K562 (cell line): Measurements from ENCODE around the gene ADAR. TPM values are rescaled to one million over a fixed set of nuclear protein-coding genes. Genes with fewer than 3 reads are reported as not detected.

Source experiments
- AFF1 ChIP-seq, 2 experiments: fragments of 450-650 bp; IDR thresholded peaks; 2 replicates each; pipeline ENCODE4 v1.6.1; 2018; ENCODE audit warnings: mild to moderate bottlenecking in 2 of 2, low read depth in 1 of 2; ENCODE audit not compliant: partially characterized antibody in 2 of 2
- CTBP1 ChIP-seq: fragments of 450-650 bp; IDR thresholded peaks from 2 replicates; pipeline ENCODE4 v1.6.1; 2016; ENCODE audit warnings: borderline replicate concordance
- CXXC5 ChIP-seq: fragments of 250-450 bp; sonication (Bioruptor Pico); IDR thresholded peaks from 2 replicates; pipeline ENCODE4 v1.8.0; 2022; ENCODE audit warnings: inconsistent platforms, mild to moderate bottlenecking, moderate library complexity
- HMGXB4 ChIP-seq: sonication (generic); formaldehyde crosslinking; IDR thresholded peaks from 2 replicates; pipeline ENCODE4 v1.8.1; 2023; ENCODE audit warnings: mild to moderate bottlenecking, missing genetic modification reagents
- MNT ChIP-seq, 2 experiments: fragments of 450-650 bp; conservative IDR thresholded peaks; 2 replicates each; pipeline ENCODE4 v1.6.1; 2017; ENCODE audit warnings: mild to moderate bottlenecking in 2 of 2, moderate library complexity in 2 of 2
- MTA2 ChIP-seq: fragments of 450-650 bp; IDR thresholded peaks from 2 replicates; pipeline ENCODE4 v1.6.1; 2016; ENCODE audit warnings: low read depth
- NR0B1 ChIP-seq: fragments of 450-650 bp; IDR thresholded peaks from one replicate; pipeline ENCODE4 v1.6.1; 2018; ENCODE audit warnings: mild to moderate bottlenecking, moderate library complexity; ENCODE audit not compliant: partially characterized antibody
- NR3C1 ChIP-seq: sonication (generic); formaldehyde crosslinking; IDR thresholded peaks from 2 replicates; pipeline ENCODE4 v1.8.1; 2022; ENCODE audit warnings: missing genetic modification reagents
- SIRT6 ChIP-seq: IDR thresholded peaks from one replicate; pipeline ENCODE4 v1.6.1; 2012; ENCODE audit warnings: low read depth, mild to moderate bottlenecking, control low read depth, inconsistent platforms, low read length, moderate library complexity
- SMAD4 ChIP-seq: fragments of 250-450 bp; sonication (Bioruptor Pico); conservative IDR thresholded peaks from 2 replicates; pipeline ENCODE4 v1.8.0; 2021; ENCODE audit warnings: inconsistent platforms, mild to moderate bottlenecking, moderate library complexity
- TARDBP ChIP-seq: fragments of 450-650 bp; IDR thresholded peaks from 2 replicates; pipeline ENCODE4 v1.6.1; 2016
- TCFL5 ChIP-seq: fragments of 250-450 bp; sonication (Bioruptor Pico); conservative IDR thresholded peaks from 2 replicates; pipeline ENCODE4 v1.6.1; 2021; ENCODE audit warnings: mild to moderate bottlenecking, moderate library complexity, matching md5 sums
- ZBTB33 ChIP-seq: sonication (generic); formaldehyde crosslinking; IDR thresholded peaks from 2 replicates; pipeline ENCODE4 v1.8.1; 2023; ENCODE audit warnings: mild to moderate bottlenecking, missing genetic modification reagents
- ZFX ChIP-seq: sonication (generic); formaldehyde crosslinking; IDR thresholded peaks from 2 replicates; pipeline ENCODE4 v1.8.0; 2022; ENCODE audit warnings: mild to moderate bottlenecking, missing genetic modification reagents, moderate library complexity
- ZNF41 ChIP-seq: fragments of 250-450 bp; sonication (Bioruptor Pico); conservative IDR thresholded peaks from 2 replicates; pipeline ENCODE4 v1.4.0; 2020; ENCODE audit warnings: mild to moderate bottlenecking
- ZNF561 ChIP-seq: fragments of 450-650 bp; formaldehyde crosslinking; conservative IDR thresholded peaks from 2 replicates; pipeline ENCODE4 v1.4.0; 2020; ENCODE audit warnings: mild to moderate bottlenecking, moderate library complexity
- polyA plus RNA-seq, 8 experiments: library from polyadenylated mRNA; depleted of rRNA in 4 of 8; stranded (reverse) in 5 of 8; unstranded in 3 of 8; fragments of >200 nt; fragmentation: Nextera tagmentation in 2 of 8; fragmentation: Illumina TruSeq in 1 of 8; extraction: Ambion mirVana in 2 of 8; extraction: Trizol in 1 of 8; gene quantifications; 2 replicates each; pipeline versions ENCODE4 v1.2.1 to v1.2.3, GENCODE V29; 2011 to 2014; ENCODE audit warnings: inconsistent platforms in 1 of 8, missing spikeins in 1 of 8
- total RNA-seq, 7 experiments: library from RNA; depleted of rRNA in 6 of 7; stranded (reverse); fragments of >200 nt in 6 of 7; fragmentation: Illumina TruSeq in 2 of 7; extraction: Trizol in 2 of 7; gene quantifications; 2 replicates each; pipeline versions ENCODE4 v1.2.1 to v1.2.3, GENCODE V29; 2011 to 2021; ENCODE audit warnings: low replicate concordance in 1 of 7

ADAR gene
- total and polyA plus RNA-seq, 9 of the 15 experiments (the other 6 are each of a cell fraction or from before 2014, with no cell fraction given): 30.1 to 123 (median 60.2) TPM

GRCh38 chr1:154567386-154568156, 40.4 kb downstream of the ADAR start, which contains the start of gene CHRNB2 (continued):
- TF ChIP-seq HMGXB4 (CRISPR knock-in tag): no peak
- no peak for TF ChIP-seq TCFL5 (CRISPR knock-in tag)
- 0 out of 2 replicates have a peak, but pooled peaks have one; percentile 25 for TF ChIP-seq CTBP1
- no peak for TF ChIP-seq TARDBP
- no peak for TF ChIP-seq ZNF561 (CRISPR knock-in tag)
- no peak for TF ChIP-seq AFF1 (IDR thresholded peaks at IDR 0.05; ENCODE audit: low read depth in 1 of 2, partially characterized antibody in 2 of 2)
- TF ChIP-seq NR3C1 (CRISPR knock-in tag): peak; percentile 93
- TF ChIP-seq ZFX (CRISPR knock-in tag): peak; percentile 32; the same call in 1 of the 2 replicates
- TF ChIP-seq MNT (conservative IDR thresholded peaks at IDR 0.05): peak; percentile 19 to 73; a peak in 2 of 4 replicates
- no peak for TF ChIP-seq SIRT6
- TF ChIP-seq ZNF41: no peak
- TF ChIP-seq ZBTB33 (CRISPR knock-in tag): peak; percentile 71
- TF ChIP-seq SMAD4 (CRISPR knock-in tag): 0 out of 2 replicates have a peak, but pooled peaks have one; percentile 47
- TF ChIP-seq NR0B1: no peak
- TF ChIP-seq CXXC5 (CRISPR knock-in tag): peak; percentile 67
- TF ChIP-seq MTA2: no peak
